8988T (cell line): ENCODE measurements around the gene MST1R.

Experiments used
- DNase-seq: peaks from one replicate; pipeline ENCODE4 v3.0.0; 2011

MST1R gene

GRCh38 chr3:49910409-49911123 lies 6.9 kb upstream of the MST1R start:
- peak; percentile 15 for DNase-seq

DNA sequence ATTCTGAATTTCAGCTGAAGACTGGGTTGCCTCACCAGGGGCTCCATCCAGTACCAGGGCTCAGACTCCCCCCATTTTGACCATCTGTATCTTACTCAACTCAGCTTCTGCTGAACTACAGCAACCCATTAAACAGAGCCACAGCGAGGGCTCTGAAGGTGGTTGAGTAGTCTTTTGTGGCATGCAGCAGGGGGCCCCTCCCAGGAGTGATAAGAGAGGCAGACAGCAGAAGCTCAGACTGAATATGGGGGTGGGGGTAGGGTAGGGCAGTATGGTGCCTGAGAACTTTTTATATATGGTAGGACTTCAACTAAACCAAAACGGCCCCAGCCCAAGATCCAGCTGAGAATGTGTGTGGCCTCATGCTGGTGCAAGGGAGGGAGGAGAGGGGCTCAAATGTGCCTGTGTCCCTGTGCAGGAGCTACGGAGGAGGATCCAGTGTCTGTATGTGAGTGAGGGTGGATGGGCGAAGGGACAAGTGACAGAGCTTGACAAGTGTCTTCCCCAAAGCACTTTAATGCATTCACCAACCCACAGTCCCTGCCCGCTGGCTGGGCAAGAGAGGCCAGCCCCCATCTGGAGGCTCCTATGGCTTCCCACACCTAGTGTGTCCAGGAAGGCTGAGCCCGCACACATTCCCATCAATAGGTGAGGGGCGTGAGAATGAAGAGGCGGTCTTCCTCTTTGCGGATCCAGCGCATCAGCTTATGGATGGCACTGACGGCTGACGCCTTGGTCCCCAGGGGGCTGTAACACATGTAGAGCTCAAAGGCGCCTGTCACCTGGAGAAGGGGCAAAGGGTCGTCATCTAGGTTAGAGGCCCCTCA lies 4.9 kb upstream of the MST1R start:
- peak; percentile 10 for DNase-seq

- peak; percentile 99 for DNase-seq
Observed at GRCh38 chr3:49906073-49906743, 2.5 kb upstream of the MST1R start.

DNA sequence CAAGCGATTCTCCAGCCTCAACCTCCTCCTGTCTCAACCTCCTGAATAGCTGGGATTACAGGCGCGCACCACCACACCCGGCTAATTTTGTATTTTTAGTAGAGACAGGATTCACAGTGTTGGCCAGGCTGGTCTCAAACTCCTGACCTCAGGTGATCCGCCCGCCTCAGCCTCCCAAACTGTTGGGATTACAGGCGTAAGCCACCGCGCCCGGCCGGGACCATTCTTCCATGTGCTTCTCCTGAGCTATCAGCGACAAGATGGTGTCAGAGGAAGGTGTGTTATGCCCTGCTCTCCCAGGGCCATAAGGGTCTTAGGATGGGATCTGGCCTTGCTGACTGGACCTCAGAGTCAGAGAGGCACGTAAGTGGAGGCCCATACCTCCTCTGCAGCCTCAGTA lies 775 bp upstream of the MST1R start:
- DNase-seq: peak; percentile 11

- no peak for DNase-seq
Observed at GRCh38 chr3:49902511-49903345, 945 bp downstream of the MST1R start.

DNA sequence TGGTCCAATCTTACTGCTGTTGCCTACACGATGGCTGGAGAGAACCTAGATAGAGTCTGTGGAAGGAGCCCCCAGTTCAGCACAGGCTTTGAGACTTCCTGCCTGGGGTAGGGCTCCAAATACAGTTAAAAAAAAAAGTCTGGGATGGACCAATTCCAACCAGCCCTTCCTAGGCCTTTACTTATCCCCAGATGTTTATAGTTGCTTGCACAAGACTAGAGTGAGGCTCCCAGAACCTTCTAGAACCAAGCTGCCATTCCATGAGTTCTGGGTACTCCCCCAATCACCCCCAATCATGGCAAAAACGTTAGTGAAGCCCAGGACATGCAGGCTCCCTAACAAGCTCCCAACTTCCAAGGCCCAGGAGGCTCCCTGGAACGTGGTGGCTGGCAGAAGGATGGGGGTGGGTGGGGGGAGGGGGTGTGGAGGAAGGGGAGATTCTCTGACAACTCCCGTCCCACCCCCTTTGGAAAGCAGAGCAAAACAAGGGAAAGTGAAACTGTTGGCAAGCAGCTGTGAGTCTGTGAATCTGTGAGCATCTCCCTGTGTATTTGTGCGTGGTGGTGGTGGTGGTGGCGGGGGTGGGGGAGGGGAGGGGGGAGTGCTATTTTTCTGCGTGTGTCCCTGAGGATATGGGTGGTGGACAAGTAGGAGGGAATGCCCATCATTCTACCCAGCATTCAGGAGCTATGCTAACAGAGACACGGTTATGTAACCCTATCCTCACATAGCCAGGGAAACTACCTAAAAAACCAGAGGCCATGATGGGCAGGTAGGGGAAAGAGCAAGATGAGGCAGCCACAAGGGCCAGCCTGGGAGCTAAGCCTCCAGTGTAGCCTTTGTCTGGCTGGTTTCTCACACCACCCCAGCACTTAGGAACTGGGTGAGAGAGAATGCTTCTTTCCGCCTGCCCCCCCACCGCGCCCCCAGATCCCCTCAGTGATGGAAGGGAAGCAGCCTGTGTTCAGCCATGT lies 2.0 kb downstream of the MST1R start:
- no peak for DNase-seq

- peak; percentile 97 for DNase-seq
Observed at GRCh38 chr3:49900491-49901153, 3.1 kb downstream of the MST1R start.

DNA sequence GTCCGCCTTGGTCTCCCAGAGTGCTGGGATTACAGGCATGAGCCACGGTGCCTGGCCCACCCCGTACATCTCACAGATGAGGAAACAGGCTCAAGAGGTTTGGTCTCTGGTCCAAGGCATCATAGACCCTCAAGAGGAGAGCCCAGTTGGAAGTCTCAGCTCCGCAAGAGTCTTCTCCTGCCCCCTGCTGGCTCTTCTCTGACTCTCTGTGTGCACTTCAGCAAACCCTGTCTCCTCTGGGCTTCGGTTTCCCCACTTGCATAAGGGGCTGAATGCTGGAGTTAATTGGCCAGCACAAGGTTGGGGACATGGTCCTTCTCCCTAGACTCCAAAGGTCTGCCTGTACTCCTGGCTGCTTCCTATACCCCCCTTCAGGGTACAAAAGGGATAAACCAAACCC lies 3.9 kb downstream of the MST1R start:
- peak; percentile 75 for DNase-seq

DNA sequence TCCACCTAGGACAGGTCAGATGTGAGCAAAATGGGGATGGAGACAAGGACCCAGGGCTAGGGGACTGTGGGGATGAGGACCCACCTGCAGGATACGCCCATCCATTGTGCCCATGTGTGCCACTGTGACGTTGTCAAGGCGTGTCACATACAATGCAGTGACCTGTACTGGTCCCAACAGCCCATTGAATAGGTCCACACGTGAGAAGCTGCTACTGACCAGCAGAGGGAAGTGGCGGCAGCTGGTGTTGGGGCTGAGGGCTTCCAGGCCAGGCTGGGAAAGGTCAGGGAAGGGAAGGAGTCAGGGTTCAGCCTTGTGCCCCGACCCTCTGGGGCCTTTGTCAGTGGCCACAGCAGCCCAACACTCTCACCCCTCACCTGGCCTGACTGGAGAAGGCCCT lies 4.7 kb downstream of the MST1R start:
- DNase-seq: no peak

- no peak for DNase-seq
Observed at GRCh38 chr3:49896345-49896744, 7.3 kb downstream of the MST1R start.

GRCh38 chr3:49895791-49896190 lies 7.9 kb downstream of the MST1R start:
- DNase-seq: no peak

DNA sequence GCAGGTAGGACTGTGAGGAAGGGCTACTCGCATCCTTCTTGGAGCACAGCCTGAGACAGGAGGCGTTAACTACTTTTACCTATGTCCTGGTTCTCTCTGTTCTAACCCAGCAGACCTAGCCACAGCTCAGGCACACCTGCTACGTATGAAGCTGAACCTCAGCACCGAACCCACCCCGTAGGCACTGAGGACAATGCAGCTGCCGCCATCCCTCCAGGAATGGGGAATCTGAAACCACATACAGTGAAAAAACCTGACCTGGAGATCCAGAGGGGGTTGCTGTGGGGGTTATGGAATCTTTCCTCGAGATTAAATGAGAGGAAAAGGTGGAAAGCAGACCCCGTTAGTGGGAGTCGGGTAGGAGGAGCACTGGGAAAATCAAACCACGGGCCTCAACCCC lies 14.4 kb downstream of the MST1R start:
- DNase-seq: no peak

DNA sequence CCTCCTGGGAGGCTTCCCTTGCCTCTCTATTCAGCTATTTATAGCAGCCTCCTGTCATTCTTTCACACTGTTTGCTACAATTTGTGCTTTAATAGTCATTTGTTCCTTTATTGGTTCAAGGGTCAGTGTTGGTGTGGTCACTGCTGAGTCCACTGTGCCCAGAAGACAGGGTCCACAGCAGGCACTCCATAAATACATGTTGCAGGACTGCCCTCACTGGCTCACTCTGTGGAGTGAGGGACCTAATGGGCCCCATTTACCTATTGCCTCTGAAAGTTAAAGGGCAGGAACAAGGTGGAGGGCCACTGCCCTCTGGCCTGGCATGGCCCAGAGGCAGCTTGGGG lies 16.8 kb downstream of the MST1R start:
- no peak for DNase-seq

DNA sequence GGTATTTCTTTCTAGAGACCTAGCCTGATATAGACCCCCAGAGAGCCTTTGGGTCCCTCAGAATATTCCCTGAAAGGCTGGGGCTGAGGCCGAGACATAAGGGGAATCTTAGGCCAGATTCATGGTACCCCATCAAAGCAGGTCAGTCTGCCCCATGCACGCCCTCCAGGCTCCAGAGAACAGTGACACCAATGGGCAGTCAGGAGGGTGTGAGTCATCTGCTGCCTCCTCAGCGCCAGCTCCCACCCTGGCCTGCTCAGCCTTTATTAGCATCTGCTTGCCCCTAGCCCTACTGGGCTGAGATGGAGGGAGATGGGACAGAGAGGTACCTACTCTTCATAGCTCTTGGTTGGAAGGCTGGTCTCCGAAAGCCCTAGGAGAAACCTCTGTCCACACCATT lies 19.7 kb downstream of the MST1R start:
- no peak for DNase-seq

DNA sequence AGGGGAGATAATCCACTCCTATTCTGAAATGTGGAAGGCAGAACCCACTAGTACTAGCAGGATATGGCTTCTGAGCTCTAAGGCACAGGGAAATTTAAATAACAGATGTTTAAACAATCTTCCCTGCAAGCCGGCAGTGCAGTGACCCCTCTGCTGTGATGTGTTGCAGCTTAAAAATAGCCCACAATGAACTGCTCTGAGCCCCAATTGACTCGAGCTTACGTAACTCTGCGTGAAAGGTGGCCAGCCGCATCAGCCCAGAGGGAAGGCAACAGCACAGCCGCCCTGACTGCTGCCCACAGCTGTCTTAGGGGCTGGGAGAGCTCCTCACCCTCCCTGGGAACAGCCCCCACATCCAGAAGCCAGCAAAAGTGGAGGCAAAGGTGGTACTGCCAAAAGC lies 21.5 kb downstream of the MST1R start:
- DNase-seq: no peak

GRCh38 chr3:49880581-49881315 lies 22.9 kb downstream of the MST1R start:
- no peak for DNase-seq

GRCh38 chr3:49879721-49880120 lies 24.0 kb downstream of the MST1R start:
- DNase-seq: no peak

GRCh38 chr3:49878686-49879085 lies 25.0 kb downstream of the MST1R start:
- no peak for DNase-seq

DNA sequence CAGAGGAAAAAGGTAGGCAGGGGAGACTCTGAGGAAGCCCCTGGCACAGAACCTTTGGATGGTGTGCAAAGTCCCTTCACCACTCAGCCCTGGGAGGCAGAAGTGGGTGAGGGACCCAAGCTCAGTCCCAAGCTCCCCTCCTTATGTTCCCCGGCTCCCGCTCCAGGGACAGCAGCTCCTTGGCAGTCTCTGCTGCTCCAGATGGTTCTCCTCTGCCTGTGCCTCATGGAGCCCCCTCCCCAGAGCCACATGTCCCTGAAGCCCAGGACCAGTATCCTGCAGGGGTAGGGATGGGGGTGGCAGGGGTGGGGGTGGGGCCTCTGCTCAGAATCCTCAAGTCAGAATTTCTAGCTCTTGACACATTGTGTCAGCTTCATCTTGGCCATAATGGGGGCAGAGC lies 26.0 kb downstream of the MST1R start:
- DNase-seq: no peak

- no peak for DNase-seq
Observed at GRCh38 chr3:49876567-49876966, 27.1 kb downstream of the MST1R start.

GRCh38 chr3:49873623-49874022 lies 30.1 kb downstream of the MST1R start:
- no peak for DNase-seq
